Transverse colon (tissue), 4 donors: ENCODE measurements around the gene SMARCAL1. TPM values are rescaled to one million over a fixed set of nuclear protein-coding genes. Genes with fewer than 3 reads are reported as not detected.
A peak's percentile ranks its signal among the peaks of the same experiment; 100 is the strongest.
"Not testable (repeated sequence)": the region's sequence is repeated elsewhere in the genome, so short reads cannot be mapped to it uniquely, and the experiment has no call there.

Experiments
- DNase-seq: peaks from one replicate; pipeline ENCODE4 v3.0.0-alpha.2; 2019
- H3K27ac ChIP-seq, 4 donors: fragments of 200-600 bp; sonication (generic); 2 replicates each; pipeline ENCODE4 v1.5.1; 2016 to 2018; ENCODE audit warnings: inconsistent platforms in 4 of 4
- H3K27me3 ChIP-seq: fragments of 200-600 bp; sonication (generic); 2 replicates; pipeline ENCODE4 v1.5.1; 2017; ENCODE audit warnings: inconsistent platforms
- H3K36me3 ChIP-seq, 4 donors: fragments of 200-600 bp; sonication (generic); 2 replicates each; pipeline ENCODE4 v1.5.1; 2017 to 2019; ENCODE audit warnings: inconsistent platforms in 4 of 4
- H3K4me1 ChIP-seq, 4 donors: fragments of 200-600 bp; sonication (generic); 2 replicates each; pipeline ENCODE4 v1.5.1; 2017 to 2020; ENCODE audit warnings: inconsistent platforms in 4 of 4
- H3K4me3 ChIP-seq, 4 donors: fragments of 200-600 bp; sonication (generic); 1 replicate in 1 of 4; 2 replicates in 3 of 4; pipeline versions ENCODE4 v1.5.1 to v1.6.1; 2017 to 2019; ENCODE audit warnings: inconsistent platforms in 4 of 4
- H3K9me3 ChIP-seq, 2 donors: fragments of 200-600 bp; sonication (generic); 2 replicates each; pipeline ENCODE4 v1.5.1; 2017 to 2019; ENCODE audit warnings: inconsistent platforms in 2 of 2
- EP300 ChIP-seq: sonication (generic); formaldehyde crosslinking; IDR thresholded peaks from one replicate; pipeline ENCODE4 v1.6.1; 2017; ENCODE audit warnings: antibody characterized with exemption, low read depth
- POLR2A ChIP-seq: fragments of 450-650 bp; IDR thresholded peaks from one replicate; pipeline ENCODE4 v1.6.1; 2016; ENCODE audit warnings: antibody characterized with exemption, mild to moderate bottlenecking, moderate library complexity
- POLR2AphosphoS5 ChIP-seq, 3 donors: sonication (generic); formaldehyde crosslinking; IDR thresholded peaks; one replicate each; pipeline ENCODE4 v1.6.1; 2016; ENCODE audit warnings: antibody characterized with exemption in 3 of 3
- WGBS, 2 donors: methylation state at CpG; one replicate each; pipeline ENCODE4 v1.1.5; 2018; ENCODE audit warnings: low coverage in 1 of 2; 5-methylcytosine and 5-hydroxymethylcytosine counted together
- in situ Hi-C, 4 donors: fragments of 200-750 bp; cut with MboI; loops; one replicate each; pipeline versions ENCODE4 v1.15.0 to v1.15.1; 2017; ENCODE audit warnings: low sequenced_read_pairs in 3 of 4, low pct_ligation_motif_present in 1 of 4, low pct_unique_long_range_greater_than_20kb in 1 of 4
- intact Hi-C: fragments of 100-400 bp; cut with DNase I; formaldehyde crosslinking; loops from one replicate; pipeline ENCODE4 v1.15.1; 2023; ENCODE audit warnings: low total_unique reads
- total RNA-seq, 4 donors: library from RNA; depleted of rRNA; stranded (reverse); fragments of >200 nt; gene quantifications; one replicate each; pipeline ENCODE4 v1.1.0, GENCODE V29; 2016
- TF ChIP-seq, protein P1 (sequence below), 5 experiments: fragments of 200-600 bp in 3 of 5; fragments of 450-650 bp in 2 of 5; sonication (generic) in 3 of 5; IDR thresholded peaks; 1 replicate in 2 of 5; 2 replicates in 3 of 5; pipeline ENCODE4 v1.5.1; 2016 to 2017; ENCODE audit warnings: antibody characterized with exemption in 5 of 5, inconsistent platforms in 3 of 5, mild to moderate bottlenecking in 2 of 5, moderate library complexity in 1 of 5

Gene SMARCAL1
- total RNA-seq, 4 donors from 2014 or later = 16.9 to 32.2 (median 23.6) TPM

DNA sequence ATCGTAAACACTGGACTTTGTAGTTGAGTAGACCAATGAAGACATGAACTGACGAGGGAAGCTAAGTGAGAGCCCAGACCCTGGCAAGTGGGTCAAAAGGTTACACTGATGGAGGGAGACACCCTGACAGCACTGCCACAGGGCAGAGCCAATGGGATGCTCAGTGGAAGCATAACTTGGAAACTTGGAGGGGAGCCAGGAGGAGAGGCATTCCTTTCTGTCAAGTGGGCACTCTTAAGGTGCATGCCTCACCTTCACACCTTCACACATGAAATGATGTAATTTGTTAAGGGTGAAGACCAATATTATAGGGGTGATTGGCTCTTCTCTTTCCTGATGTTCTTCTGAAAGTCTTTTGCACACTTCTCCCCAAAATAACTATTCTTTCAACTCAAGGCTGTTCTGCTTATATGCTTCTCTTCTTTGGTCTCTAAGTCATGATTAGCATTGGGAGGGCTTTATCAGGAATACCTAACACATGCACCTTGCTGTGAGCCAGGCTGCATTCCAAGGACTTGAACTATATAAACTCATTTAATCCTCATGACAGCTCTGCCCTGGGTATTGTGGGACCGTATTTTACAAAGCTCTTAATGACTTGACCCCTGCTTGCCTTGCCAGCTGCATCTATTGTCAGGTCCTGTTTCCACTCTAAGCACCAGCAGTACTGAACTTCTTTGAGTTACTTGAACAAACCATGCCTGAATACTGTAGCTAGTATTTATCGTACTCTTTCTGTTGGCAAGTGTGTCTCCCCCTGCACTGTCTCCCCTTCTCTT is 105.4 kb downstream of the SMARCAL1 start:
- no peak for DNase-seq
- no peaks in the 10 kb centered on the region for H3K9me3 ChIP-seq
- no peak overlapping the region for H3K4me3 ChIP-seq
- H3K4me1 ChIP-seq = no peaks in the 10 kb centered on the region
- in situ Hi-C loops = loop anchor here (5.0 kb wide), 1 partner anchor 150 kb away; no protein-coding TSS in a partner anchor
- no peak overlapping the region for H3K27ac ChIP-seq
- intact Hi-C loops = no loop called here
- no peaks in the 10 kb centered on the region for H3K27me3 ChIP-seq
- H3K36me3 ChIP-seq = no peaks in the 10 kb centered on the region
- WGBS, 2 donors = 86% methylated on average over 4 of the region's 4 CpGs; no CpG with 5 or more reads in 1 of the 2 donors
- no peak for TF ChIP-seq POLR2A

- intact Hi-C loops, H3K9me3 ChIP-seq, DNase-seq, H3K27me3 ChIP-seq, H3K4me3 ChIP-seq, H3K4me1 ChIP-seq, H3K27ac ChIP-seq, H3K36me3 ChIP-seq: not testable (repeated sequence)
- in situ Hi-C loops = loop anchor here (5.0 kb wide), 1 partner anchor 149 kb away; no protein-coding TSS in a partner anchor
- 84 to 88% methylated on average over 6 to 9 of the region's 9 CpGs for WGBS, 2 donors
Observed at GRCh38 chr2:216518566-216519119, 106.4 kb downstream of the SMARCAL1 start.

GRCh38 chr2:216519154-216519762 is 107.0 kb downstream of the SMARCAL1 start:
- DNase-seq = peak; percentile 72
- no peak overlapping the region for H3K4me3 ChIP-seq
- no peaks in the 10 kb centered on the region for H3K36me3 ChIP-seq
- in situ Hi-C loops = loop anchor here (5.0 kb wide), 1 partner anchor 148 kb away; no protein-coding TSS in a partner anchor
- H3K9me3 ChIP-seq = no peaks in the 10 kb centered on the region
- no peaks in the 10 kb centered on the region for H3K4me1 ChIP-seq
- intact Hi-C loops = no loop called here
- H3K27me3 ChIP-seq = no peaks in the 10 kb centered on the region
- WGBS, 2 donors = 60 to 67% methylated on average over 3 of the region's 3 CpGs
- TF ChIP-seq EP300 = no peak
- TF ChIP-seq, protein P1, sequence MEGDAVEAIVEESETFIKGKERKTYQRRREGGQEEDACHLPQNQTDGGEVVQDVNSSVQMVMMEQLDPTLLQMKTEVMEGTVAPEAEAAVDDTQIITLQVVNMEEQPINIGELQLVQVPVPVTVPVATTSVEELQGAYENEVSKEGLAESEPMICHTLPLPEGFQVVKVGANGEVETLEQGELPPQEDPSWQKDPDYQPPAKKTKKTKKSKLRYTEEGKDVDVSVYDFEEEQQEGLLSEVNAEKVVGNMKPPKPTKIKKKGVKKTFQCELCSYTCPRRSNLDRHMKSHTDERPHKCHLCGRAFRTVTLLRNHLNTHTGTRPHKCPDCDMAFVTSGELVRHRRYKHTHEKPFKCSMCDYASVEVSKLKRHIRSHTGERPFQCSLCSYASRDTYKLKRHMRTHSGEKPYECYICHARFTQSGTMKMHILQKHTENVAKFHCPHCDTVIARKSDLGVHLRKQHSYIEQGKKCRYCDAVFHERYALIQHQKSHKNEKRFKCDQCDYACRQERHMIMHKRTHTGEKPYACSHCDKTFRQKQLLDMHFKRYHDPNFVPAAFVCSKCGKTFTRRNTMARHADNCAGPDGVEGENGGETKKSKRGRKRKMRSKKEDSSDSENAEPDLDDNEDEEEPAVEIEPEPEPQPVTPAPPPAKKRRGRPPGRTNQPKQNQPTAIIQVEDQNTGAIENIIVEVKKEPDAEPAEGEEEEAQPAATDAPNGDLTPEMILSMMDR (IDR thresholded peaks at IDR 0.05) = peak; percentile 73 to 88 (median 74)
- H3K27ac ChIP-seq = no peak overlapping the region

DNA sequence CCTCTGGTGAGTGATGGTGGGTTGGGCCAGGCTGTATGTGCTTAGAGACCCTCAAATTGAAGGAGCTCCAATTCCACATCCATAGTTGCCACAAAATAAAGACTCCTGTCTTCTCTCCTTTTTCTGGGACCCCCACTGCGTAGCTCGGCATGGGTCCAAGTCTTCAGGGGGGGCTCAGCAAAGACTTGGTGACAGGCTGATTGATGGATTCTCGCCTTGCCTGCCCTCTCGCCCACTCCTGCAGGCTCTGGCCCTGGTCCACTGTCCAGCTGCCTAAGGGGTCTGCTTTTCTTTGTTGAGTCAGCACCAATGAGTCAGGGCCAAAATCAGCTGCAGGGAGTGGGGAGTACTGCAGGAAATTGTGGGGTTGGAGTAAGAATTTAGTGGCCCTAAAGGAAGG is 107.8 kb downstream of the SMARCAL1 start:
- intact Hi-C loops = loop anchor here (2.0 kb wide), 1 partner anchor 147 kb away; no protein-coding TSS in a partner anchor
- H3K27ac ChIP-seq = no peak overlapping the region
- H3K9me3 ChIP-seq = no peaks in the 10 kb centered on the region
- TF ChIP-seq POLR2AphosphoS5 (IDR thresholded peaks at IDR 0.05) (no peak), EP300 (no peak), POLR2A (no peak)
- TF ChIP-seq, protein P1 (IDR thresholded peaks at IDR 0.05) = no peak
- no peak overlapping the region for H3K4me3 ChIP-seq
- H3K36me3 ChIP-seq = no peaks in the 10 kb centered on the region
- in situ Hi-C loops = no loop called here
- no peaks in the 10 kb centered on the region for H3K4me1 ChIP-seq
- WGBS, 2 donors = 98% methylated on average over 4 of the region's 4 CpGs; no CpG with 5 or more reads in 1 of the 2 donors
- no peaks in the 10 kb centered on the region for H3K27me3 ChIP-seq
- DNase-seq = no peak

GRCh38 chr2:216522892-216523502 is 110.7 kb downstream of the SMARCAL1 start:
- H3K9me3 ChIP-seq = no peaks in the 10 kb centered on the region
- no peaks in the 10 kb centered on the region for H3K36me3 ChIP-seq
- no peaks in the 10 kb centered on the region for H3K27me3 ChIP-seq
- 71 to 89% methylated on average over 1 of the region's 1 CpG for WGBS, 2 donors
- DNase-seq = no peak
- intact Hi-C loops (no loop called here), in situ Hi-C loops (no loop called here)
- TF ChIP-seq EP300 (no peak), POLR2AphosphoS5 (IDR thresholded peaks at IDR 0.05) (no peak), POLR2A (no peak)
- TF ChIP-seq, protein P1 (IDR thresholded peaks at IDR 0.05) = no peak
- no peak overlapping the region for H3K27ac ChIP-seq
- H3K4me1 ChIP-seq = no peaks in the 10 kb centered on the region
- H3K4me3 ChIP-seq = no peak overlapping the region
